Muscle layer of duodenum (tissue), 2 donors: Measurements from ENCODE around the gene REEP1.
"Not testable (repeated sequence)": the region's sequence is repeated elsewhere in the genome, so short reads cannot be mapped to it uniquely, and the experiment has no call there.

ENCODE experiments used
- H3K27ac ChIP-seq: one replicate; pipeline ENCODE4 v1.7.0; 2013; ENCODE audit warnings: mild to moderate bottlenecking, low read length
- H3K27me3 ChIP-seq: one replicate; pipeline ENCODE4 v1.7.0; 2013; ENCODE audit warnings: low read depth, mild to moderate bottlenecking, control low read depth, low read length
- H3K36me3 ChIP-seq, 2 donors: one replicate each; pipeline ENCODE4 v1.7.0; 2013; ENCODE audit warnings: low read length in 2 of 2, control low read depth in 1 of 2, mild to moderate bottlenecking in 1 of 2; ENCODE audit not compliant: insufficient read depth in 2 of 2, control insufficient read depth in 1 of 2
- H3K4me1 ChIP-seq, 2 donors: one replicate each; pipeline ENCODE4 v1.7.0; 2013; ENCODE audit warnings: low read length in 2 of 2, mild to moderate bottlenecking in 2 of 2, control low read depth in 1 of 2, moderate library complexity in 1 of 2; ENCODE audit not compliant: insufficient read depth in 2 of 2, control insufficient read depth in 1 of 2
- H3K4me3 ChIP-seq, 2 donors: one replicate each; pipeline ENCODE4 v1.7.0; 2013; ENCODE audit warnings: low read length in 2 of 2, low read depth in 1 of 2, mild to moderate bottlenecking in 1 of 2
- H3K9me3 ChIP-seq, 2 donors: one replicate each; pipeline ENCODE4 v1.7.0; 2013; ENCODE audit warnings: low read length in 2 of 2, control low read depth in 1 of 2, mild to moderate bottlenecking in 1 of 2; ENCODE audit not compliant: control insufficient read depth in 1 of 2
- donor health status: healthy.

Gene REEP1

DNA sequence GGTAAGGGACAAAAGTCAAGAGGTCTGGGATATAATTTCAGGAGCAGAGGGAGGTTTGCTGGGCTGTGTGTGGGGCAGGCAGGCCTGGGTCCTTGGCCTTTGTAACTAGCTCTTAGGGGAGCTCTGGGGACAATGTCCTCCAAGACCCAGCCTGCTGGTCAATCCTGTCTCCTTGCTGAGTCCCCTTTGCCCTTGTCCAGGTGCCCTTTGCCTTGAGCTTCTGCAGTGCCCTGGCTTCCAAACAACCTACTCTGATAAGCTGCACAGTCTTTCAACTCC lies 30.0 kb upstream of the REEP1 start:
- Histone ChIP-seq H3K4me1 (peaks cover 5 to 8% of the 10 kb centered on the region in 2 donors), H3K27ac (no peak overlapping the region), H3K4me3 (no peak overlapping the region), H3K36me3 (no peaks in the 10 kb centered on the region), H3K9me3 (no peaks in the 10 kb centered on the region), H3K27me3 (no peaks in the 10 kb centered on the region)

DNA sequence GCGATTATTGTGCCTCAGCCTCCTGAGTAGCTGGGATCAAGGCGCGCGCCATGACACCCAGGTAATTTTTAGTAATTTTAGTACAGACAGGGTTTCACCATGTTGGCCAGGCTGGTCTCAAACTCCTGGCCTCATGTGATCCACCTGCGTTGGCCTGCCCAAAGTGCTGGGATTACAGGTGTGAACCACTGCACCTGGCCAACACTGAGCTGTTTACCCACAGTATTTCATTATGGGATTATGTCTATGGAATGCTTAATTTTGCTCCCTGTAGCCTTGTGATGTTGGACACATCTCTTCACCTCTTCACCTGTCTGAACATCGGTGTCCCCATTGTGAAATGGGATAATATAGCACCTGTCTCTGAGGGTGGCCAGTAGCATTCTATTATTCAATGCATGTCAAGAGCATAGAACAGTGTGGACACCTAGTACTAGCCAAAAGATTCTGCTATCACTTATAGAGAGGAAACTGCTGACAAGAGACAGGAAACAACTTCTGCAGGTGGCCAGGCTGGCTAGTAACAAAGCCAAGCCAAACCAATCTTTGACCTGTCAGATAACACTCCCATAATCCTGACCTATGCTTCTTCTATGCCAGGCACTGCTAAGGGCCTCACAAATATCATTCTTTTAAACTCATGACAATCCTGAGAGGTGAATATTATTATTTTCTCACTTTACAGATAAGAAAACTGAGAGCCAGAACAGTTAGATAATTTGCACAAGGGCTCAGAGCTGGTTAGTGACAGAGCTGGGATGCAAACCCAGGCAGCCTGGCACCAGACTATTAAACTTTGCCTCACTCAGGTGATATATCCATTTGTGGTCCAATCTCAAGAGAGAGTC lies 29.4 kb upstream of the REEP1 start:
- H3K36me3 ChIP-seq = no peaks in the 10 kb centered on the region

DNA sequence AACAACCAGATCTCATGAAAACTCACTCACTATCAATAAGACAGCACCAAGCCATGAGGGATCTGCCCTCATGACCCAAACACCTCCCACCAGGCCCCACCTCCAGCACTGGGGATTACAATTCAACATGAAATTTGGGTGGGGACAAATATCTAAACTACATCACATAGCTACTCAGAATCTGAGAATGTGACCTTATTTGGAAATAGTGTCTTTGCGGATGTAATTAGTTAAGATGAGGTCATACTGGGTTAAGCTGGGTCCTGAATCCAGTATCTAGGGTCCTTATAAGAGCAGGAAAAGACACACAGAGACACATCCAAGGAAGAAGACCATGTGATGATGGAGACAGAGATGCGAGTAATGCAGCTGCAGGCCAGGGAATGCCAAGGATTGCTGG lies 27.5 kb upstream of the REEP1 start:
- H3K4me3 ChIP-seq = no peak overlapping the region
- no peaks in the 10 kb centered on the region for H3K36me3 ChIP-seq
- no peak overlapping the region for H3K27ac ChIP-seq
- peaks cover 3 to 5% of the 10 kb centered on the region in 2 donors for H3K4me1 ChIP-seq
- no peaks in the 10 kb centered on the region for H3K27me3 ChIP-seq
- no peaks in the 10 kb centered on the region for H3K9me3 ChIP-seq

More for the DNA sequence above, 29.4 kb upstream of the REEP1 start:
- Histone ChIP-seq H3K27ac (no peak overlapping the region), H3K4me3 (no peak overlapping the region), H3K9me3 (no peaks in the 10 kb centered on the region), H3K4me1 (peaks cover 5 to 8% of the 10 kb centered on the region in 2 donors), H3K27me3 (no peaks in the 10 kb centered on the region)

DNA sequence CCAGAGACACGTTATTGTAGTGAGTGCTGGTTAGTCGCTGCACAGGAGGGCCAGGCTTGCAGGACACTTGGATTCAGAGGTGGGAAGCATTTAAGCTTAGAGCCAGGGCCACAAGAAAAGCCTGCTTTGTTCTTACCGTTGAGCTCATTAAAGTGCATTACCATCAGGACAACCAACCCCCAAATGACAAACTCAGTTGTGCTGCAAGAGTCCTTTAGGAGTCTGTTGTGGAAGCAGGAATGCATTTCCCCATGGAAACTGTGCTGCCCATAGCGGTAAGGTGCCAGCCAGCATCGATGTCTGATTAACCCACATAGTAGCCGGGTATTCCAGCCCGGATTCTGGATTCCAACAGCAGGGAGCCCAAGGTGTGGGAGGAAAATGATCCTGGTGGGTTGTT lies 23.4 kb upstream of the REEP1 start:
- Histone ChIP-seq H3K9me3 (no peaks in the 10 kb centered on the region), H3K4me3 (no peak overlapping the region), H3K27me3 (no peaks in the 10 kb centered on the region), H3K27ac (no peak overlapping the region), H3K36me3 (no peaks in the 10 kb centered on the region), H3K4me1 (no peaks in the 10 kb centered on the region)

- Histone ChIP-seq H3K9me3 (no peaks in the 10 kb centered on the region), H3K4me1 (no peaks in the 10 kb centered on the region), H3K4me3 (no peak overlapping the region), H3K27ac (no peak overlapping the region), H3K27me3 (no peaks in the 10 kb centered on the region), H3K36me3 (no peaks in the 10 kb centered on the region)
Measured at GRCh38 chr2:86358957-86359356, 21.5 kb upstream of the REEP1 start.

DNA sequence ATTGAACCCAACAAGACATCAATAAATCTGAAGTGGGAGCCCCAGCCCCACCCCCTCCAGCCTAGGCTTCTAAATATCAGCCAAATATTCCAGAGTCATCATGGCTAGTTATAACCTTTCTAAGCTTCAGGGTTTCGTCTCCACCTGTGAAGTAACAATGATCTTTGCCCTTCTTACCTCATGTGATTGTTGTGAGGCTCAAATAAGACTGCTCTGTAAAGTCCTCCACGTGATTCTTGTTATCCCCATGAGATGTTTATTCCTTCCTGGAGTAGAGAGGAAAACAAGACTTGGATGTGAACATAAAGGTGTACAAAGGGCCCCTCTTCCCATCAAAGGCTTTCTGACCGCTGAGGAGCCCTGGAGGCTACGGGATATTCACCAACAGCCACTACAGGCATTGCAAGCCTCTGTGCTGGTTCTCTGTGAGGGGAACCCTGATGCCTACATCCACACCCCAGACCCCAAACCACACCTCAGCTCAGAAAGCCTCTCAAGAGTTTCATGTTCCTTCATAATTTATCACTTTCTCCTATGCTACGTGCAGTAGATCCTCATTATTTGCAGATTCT lies 20.1 kb upstream of the REEP1 start:
- Histone ChIP-seq H3K4me3 (no peak overlapping the region), H3K27me3 (no peaks in the 10 kb centered on the region), H3K9me3 (no peaks in the 10 kb centered on the region), H3K27ac (no peak overlapping the region), H3K36me3 (no peaks in the 10 kb centered on the region), H3K4me1 (no peaks in the 10 kb centered on the region)

DNA sequence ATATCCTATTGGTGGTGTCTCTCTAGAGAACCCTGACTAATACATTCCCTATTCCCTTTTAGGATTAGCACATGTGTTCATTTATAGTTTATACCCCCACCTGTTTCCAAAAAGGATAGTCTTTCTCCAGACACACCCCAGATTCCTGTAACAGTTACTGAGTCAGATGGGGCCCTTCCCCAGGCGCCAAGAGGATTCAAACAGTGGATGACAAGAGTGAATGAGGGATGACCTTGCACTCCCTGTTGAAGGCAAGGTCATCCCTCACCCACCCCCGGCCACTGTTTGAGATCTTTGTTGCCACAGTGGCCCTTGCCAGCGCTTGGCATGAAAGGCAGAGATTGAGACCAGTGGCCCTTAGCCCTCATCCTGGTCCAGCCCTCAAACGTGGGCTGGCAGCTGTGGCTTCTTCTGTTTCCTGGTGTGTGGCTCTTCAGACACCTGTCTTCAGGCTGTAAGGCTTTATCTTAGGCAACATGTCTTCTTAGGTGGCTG lies 15.3 kb upstream of the REEP1 start:
- no peaks in the 10 kb centered on the region for H3K36me3 ChIP-seq
- H3K4me1 ChIP-seq = no peaks in the 10 kb centered on the region
- no peak overlapping the region for H3K4me3 ChIP-seq
- no peak overlapping the region for H3K27ac ChIP-seq
- no peaks in the 10 kb centered on the region for H3K9me3 ChIP-seq
- no peaks in the 10 kb centered on the region for H3K27me3 ChIP-seq

GRCh38 chr2:86352137-86352726 lies 14.8 kb upstream of the REEP1 start:
- Histone ChIP-seq H3K36me3 (no peaks in the 10 kb centered on the region), H3K27me3 (no peaks in the 10 kb centered on the region), H3K4me1 (no peaks in the 10 kb centered on the region), H3K27ac (no peak overlapping the region), H3K4me3 (no peak overlapping the region), H3K9me3 (no peaks in the 10 kb centered on the region)

DNA sequence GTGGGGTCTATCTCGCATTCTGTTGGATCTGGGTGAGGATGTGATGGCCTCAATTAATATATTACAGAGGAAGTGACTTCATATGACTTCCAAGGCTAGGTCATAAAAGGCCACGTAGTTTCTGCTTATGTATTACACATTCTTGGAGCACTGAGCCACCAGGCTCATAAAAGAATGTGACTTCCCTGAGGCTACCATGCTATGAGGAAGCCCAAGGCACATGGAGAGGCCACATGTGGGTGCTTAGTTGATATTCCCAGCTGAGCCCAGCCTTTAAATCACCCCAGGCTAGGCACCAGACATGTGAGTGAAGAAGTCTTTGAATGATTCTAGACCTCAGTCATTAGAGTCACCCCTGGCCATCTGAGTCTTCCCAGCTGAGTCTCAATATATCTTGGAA lies 13.3 kb upstream of the REEP1 start:
- Histone ChIP-seq H3K27ac (no peak overlapping the region), H3K4me3 (no peak overlapping the region), H3K27me3 (no peaks in the 10 kb centered on the region), H3K36me3 (no peaks in the 10 kb centered on the region), H3K9me3 (no peaks in the 10 kb centered on the region), H3K4me1 (no peaks in the 10 kb centered on the region)

GRCh38 chr2:86347401-86347800 lies 10.0 kb upstream of the REEP1 start:
- no peak overlapping the region for H3K27ac ChIP-seq
- H3K36me3 ChIP-seq = no peaks in the 10 kb centered on the region
- H3K4me3 ChIP-seq = no peak overlapping the region
- no peaks in the 10 kb centered on the region for H3K4me1 ChIP-seq
- no peaks in the 10 kb centered on the region for H3K9me3 ChIP-seq
- no peaks in the 10 kb centered on the region for H3K27me3 ChIP-seq

DNA sequence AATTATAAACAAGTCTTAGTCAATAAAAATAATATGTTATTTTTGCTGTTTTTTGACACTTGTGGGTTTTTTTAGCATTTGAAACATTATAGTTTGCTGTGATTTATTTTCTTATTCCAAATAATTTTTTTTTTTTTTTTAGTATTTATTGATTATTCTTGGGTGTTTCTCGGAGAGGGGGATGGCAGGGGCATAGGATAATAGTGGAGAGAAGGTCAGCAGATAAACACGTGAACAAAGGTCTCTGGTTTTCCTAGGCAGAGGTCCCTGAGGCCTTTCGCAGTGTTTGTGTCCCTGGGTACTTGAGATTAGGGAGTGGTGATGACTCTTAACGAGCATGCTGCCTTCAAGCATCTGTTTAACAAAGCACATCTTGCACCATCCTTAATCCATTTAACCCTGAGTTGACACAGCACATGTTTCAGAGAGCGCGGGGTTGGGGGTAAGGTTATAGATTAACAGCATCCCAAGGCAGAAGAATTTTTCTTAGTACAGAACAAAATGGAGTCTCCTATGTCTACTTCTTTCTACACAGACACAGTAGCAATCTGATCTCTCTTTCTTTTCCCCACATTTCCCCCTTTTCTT lies 8.5 kb upstream of the REEP1 start:
- not testable (repeated sequence) for H3K4me1 ChIP-seq, H3K9me3 ChIP-seq, H3K4me3 ChIP-seq, H3K36me3 ChIP-seq, H3K27ac ChIP-seq, H3K27me3 ChIP-seq
